HL-60 (cell line): ENCODE measurements around the gene BCAS3.

Experiments
- DNase-seq, 2 experiments: peaks; one replicate each; pipeline ENCODE4 v3.0.0-alpha.2; 2010 to 2020; ENCODE audit warnings: low read depth in 1 of 2, low spot score in 1 of 2
- H3K27ac ChIP-seq: fragments of 250-450 bp; sonication (Bioruptor Pico); replicated peaks from 2 replicates; pipeline ENCODE4 v1.5.1; 2020; ENCODE audit warnings: mild to moderate bottlenecking, moderate library complexity
- H3K27me3 ChIP-seq: fragments of 250-450 bp; sonication (Bioruptor Pico); 2 replicates; pipeline ENCODE4 v1.5.1; 2021; ENCODE audit warnings: mild to moderate bottlenecking, moderate library complexity; ENCODE audit not compliant: insufficient read depth, poor library complexity, severe bottlenecking
- H3K4me3 ChIP-seq: replicated peaks from 2 replicates; pipeline ENCODE4 v1.5.1; 2011; ENCODE audit warnings: mild to moderate bottlenecking, control low read depth, low read length; ENCODE audit not compliant: insufficient read depth
- CTCF ChIP-seq: IDR thresholded peaks from one replicate; pipeline ENCODE4 v1.5.1; 2011; ENCODE audit warnings: low read length, control low read depth, inconsistent platforms; ENCODE audit not compliant: insufficient read depth
- GABPA ChIP-seq: IDR thresholded peaks from 2 replicates; pipeline ENCODE4 v1.6.1; 2012; ENCODE audit warnings: low read depth
- POLR2AphosphoS5 ChIP-seq: IDR thresholded peaks from 2 replicates; pipeline ENCODE4 v1.6.1; 2012; ENCODE audit warnings: low read depth
- REST ChIP-seq: IDR thresholded peaks from 2 replicates; pipeline ENCODE4 v1.6.1; 2012; ENCODE audit warnings: low read depth; ENCODE audit not compliant: insufficient replicate concordance
- SPI1 ChIP-seq: IDR thresholded peaks from 2 replicates; pipeline ENCODE4 v1.6.1; 2012; ENCODE audit warnings: low read depth, mild to moderate bottlenecking, borderline replicate concordance

Gene BCAS3

GRCh38 chr17:61337290-61337689, 659.6 kb downstream of the BCAS3 start:
- H3K4me3 ChIP-seq, result no peak overlapping the region
- no peak for DNase-seq
- TF ChIP-seq GABPA (no peak), SPI1 (no peak), POLR2AphosphoS5 (no peak), REST (no peak), CTCF (no peak)
- H3K27ac ChIP-seq, result no peak overlapping the region
- H3K27me3 ChIP-seq, result no peaks in the 10 kb centered on the region

- no peak overlapping the region for H3K4me3 ChIP-seq
- no peak overlapping the region for H3K27ac ChIP-seq
- H3K27me3 ChIP-seq, result no peaks in the 10 kb centered on the region
- no peak for TF ChIP-seq POLR2AphosphoS5
- DNase-seq, result no peak
Observed at GRCh38 chr17:61338000-61338798, 660.5 kb downstream of the BCAS3 start.

GRCh38 chr17:61338874-61339478, 661.3 kb downstream of the BCAS3 start:
- Histone ChIP-seq H3K27ac (no peak overlapping the region), H3K27me3 (no peaks in the 10 kb centered on the region), H3K4me3 (no peak overlapping the region)
- DNase-seq, result no peak
- no peak for TF ChIP-seq SPI1
- TF ChIP-seq POLR2AphosphoS5, result no peak
- no peak for TF ChIP-seq GABPA
- TF ChIP-seq REST, result no peak
- TF ChIP-seq CTCF, result no peak

GRCh38 chr17:61340431-61341209, 663.0 kb downstream of the BCAS3 start:
- DNase-seq, result no peak
- Histone ChIP-seq H3K27ac (no peak overlapping the region), H3K27me3 (no peaks in the 10 kb centered on the region), H3K4me3 (no peak overlapping the region)
- no peak for TF ChIP-seq GABPA
- no peak for TF ChIP-seq POLR2AphosphoS5
- no peak for TF ChIP-seq SPI1
- no peak for TF ChIP-seq REST
- TF ChIP-seq CTCF, result no peak
